Stomach (tissue), 4 donors: ENCODE results near the gene UCHL1.

Source experiments
- POLR2AphosphoS5 ChIP-seq, 3 donors: sonication (generic); formaldehyde crosslinking; IDR thresholded peaks; one replicate each; pipeline ENCODE4 v1.6.1; 2016; ENCODE audit warnings: antibody characterized with exemption in 3 of 3
- TF ChIP-seq, protein P1 (sequence below), 7 experiments: fragments of 450-650 bp in 4 of 7; fragments of 200-600 bp in 3 of 7; sonication (generic) in 3 of 7; IDR thresholded peaks; one replicate each; pipeline ENCODE4 v1.5.1; 2016 to 2019; ENCODE audit warnings: antibody characterized with exemption in 7 of 7, control low read depth in 2 of 7, mild to moderate bottlenecking in 1 of 7

DNA sequence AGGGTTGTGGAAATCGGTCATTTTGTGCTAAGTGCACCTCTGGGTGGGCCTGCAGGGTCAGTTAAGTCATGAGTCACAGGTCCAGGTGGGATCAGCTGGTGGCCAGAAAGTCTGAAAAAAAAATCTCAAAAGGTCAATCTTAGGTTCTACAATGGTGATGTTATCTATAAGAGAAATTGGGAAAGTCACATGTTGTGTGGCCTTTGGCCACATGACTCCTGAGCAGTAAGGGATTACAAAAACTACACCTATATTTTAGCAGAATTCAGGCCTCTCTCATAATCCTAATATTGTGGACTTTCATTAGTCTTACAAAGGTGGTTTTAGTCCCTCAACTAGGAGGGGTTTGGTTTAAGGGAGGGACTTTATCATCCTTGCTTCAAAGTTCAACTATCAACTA is 59.1 kb downstream of the UCHL1 start:
- TF ChIP-seq, protein P1, sequence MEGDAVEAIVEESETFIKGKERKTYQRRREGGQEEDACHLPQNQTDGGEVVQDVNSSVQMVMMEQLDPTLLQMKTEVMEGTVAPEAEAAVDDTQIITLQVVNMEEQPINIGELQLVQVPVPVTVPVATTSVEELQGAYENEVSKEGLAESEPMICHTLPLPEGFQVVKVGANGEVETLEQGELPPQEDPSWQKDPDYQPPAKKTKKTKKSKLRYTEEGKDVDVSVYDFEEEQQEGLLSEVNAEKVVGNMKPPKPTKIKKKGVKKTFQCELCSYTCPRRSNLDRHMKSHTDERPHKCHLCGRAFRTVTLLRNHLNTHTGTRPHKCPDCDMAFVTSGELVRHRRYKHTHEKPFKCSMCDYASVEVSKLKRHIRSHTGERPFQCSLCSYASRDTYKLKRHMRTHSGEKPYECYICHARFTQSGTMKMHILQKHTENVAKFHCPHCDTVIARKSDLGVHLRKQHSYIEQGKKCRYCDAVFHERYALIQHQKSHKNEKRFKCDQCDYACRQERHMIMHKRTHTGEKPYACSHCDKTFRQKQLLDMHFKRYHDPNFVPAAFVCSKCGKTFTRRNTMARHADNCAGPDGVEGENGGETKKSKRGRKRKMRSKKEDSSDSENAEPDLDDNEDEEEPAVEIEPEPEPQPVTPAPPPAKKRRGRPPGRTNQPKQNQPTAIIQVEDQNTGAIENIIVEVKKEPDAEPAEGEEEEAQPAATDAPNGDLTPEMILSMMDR (IDR thresholded peaks at IDR 0.05), result no peak
- no peak for TF ChIP-seq POLR2AphosphoS5 (IDR thresholded peaks at IDR 0.05)
